BE2C (cell line): Measurements from ENCODE around the gene GPC5.
A peak's percentile ranks its signal among the peaks of the same experiment; 100 is the strongest.

Experiments
- DNase-seq: peaks from one replicate; pipeline ENCODE4 v3.0.0-alpha.2; 2020
- H3K27me3 ChIP-seq: fragments of 250-450 bp; sonication (Bioruptor Pico); 2 replicates; pipeline ENCODE4 v1.5.1; 2020; ENCODE audit warnings: mild to moderate bottlenecking
- H3K36me3 ChIP-seq: fragments of 250-450 bp; sonication (Bioruptor Pico); 2 replicates; pipeline ENCODE4 v1.5.1; 2020; ENCODE audit warnings: mild to moderate bottlenecking
- H3K4me1 ChIP-seq: fragments of 250-450 bp; sonication (Bioruptor Pico); 2 replicates; pipeline ENCODE4 v1.5.1; 2020
- H3K4me3 ChIP-seq: 2 replicates; pipeline ENCODE4 v1.5.1; 2011; ENCODE audit warnings: low read depth, low read length
- H3K9me3 ChIP-seq: fragments of 250-450 bp; sonication (Bioruptor Pico); 2 replicates; pipeline ENCODE4 v1.5.1; 2020
- CTCF ChIP-seq: IDR thresholded peaks from 2 replicates; pipeline ENCODE4 v1.5.1; 2012; ENCODE audit warnings: mild to moderate bottlenecking, low read depth, low read length

GPC5 gene

GRCh38 chr13:92188574-92188973, 790.2 kb downstream of the GPC5 start:
- no peak overlapping the region for H3K4me3 ChIP-seq
- H3K36me3 ChIP-seq: no peaks in the 10 kb centered on the region
- H3K4me1 ChIP-seq: no peaks in the 10 kb centered on the region
- no peak for DNase-seq
- H3K9me3 ChIP-seq: no peaks in the 10 kb centered on the region
- H3K27me3 ChIP-seq: peaks cover 3% of the 10 kb centered on the region; the same call in 1 of the 2 replicates
- TF ChIP-seq CTCF: no peak

- no peak for DNase-seq
- Histone ChIP-seq H3K36me3 (no peaks in the 10 kb centered on the region), H3K4me1 (no peaks in the 10 kb centered on the region), H3K9me3 (no peaks in the 10 kb centered on the region), H3K4me3 (peak overlapping the region; percentile 23; the same call in 1 of the 2 replicates), H3K27me3 (no peaks in the 10 kb centered on the region)
- no peak for TF ChIP-seq CTCF
Measured at GRCh38 chr13:92196591-92197256, 798.3 kb downstream of the GPC5 start.

GRCh38 chr13:92197669-92198068, 799.2 kb downstream of the GPC5 start:
- Histone ChIP-seq H3K4me1 (no peaks in the 10 kb centered on the region), H3K4me3 (no peak overlapping the region), H3K36me3 (no peaks in the 10 kb centered on the region), H3K9me3 (no peaks in the 10 kb centered on the region), H3K27me3 (no peaks in the 10 kb centered on the region)
- TF ChIP-seq CTCF: no peak
- no peak for DNase-seq

GRCh38 chr13:92218615-92219014, 820.2 kb downstream of the GPC5 start:
- no peaks in the 10 kb centered on the region for H3K27me3 ChIP-seq
- no peaks in the 10 kb centered on the region for H3K4me1 ChIP-seq
- TF ChIP-seq CTCF: no peak
- no peak overlapping the region for H3K4me3 ChIP-seq
- no peaks in the 10 kb centered on the region for H3K9me3 ChIP-seq
- H3K36me3 ChIP-seq: no peaks in the 10 kb centered on the region
- DNase-seq: no peak

GRCh38 chr13:92221916-92222315, 823.5 kb downstream of the GPC5 start:
- Histone ChIP-seq H3K27me3 (no peaks in the 10 kb centered on the region), H3K36me3 (no peaks in the 10 kb centered on the region), H3K4me1 (no peaks in the 10 kb centered on the region), H3K4me3 (no peak overlapping the region), H3K9me3 (no peaks in the 10 kb centered on the region)
- DNase-seq: no peak
- no peak for TF ChIP-seq CTCF

- Histone ChIP-seq H3K4me3 (no peak overlapping the region), H3K4me1 (no peaks in the 10 kb centered on the region), H3K36me3 (no peaks in the 10 kb centered on the region), H3K9me3 (no peaks in the 10 kb centered on the region), H3K27me3 (no peaks in the 10 kb centered on the region)
- no peak for TF ChIP-seq CTCF
- DNase-seq: no peak
Measured at GRCh38 chr13:92224052-92224821, 825.8 kb downstream of the GPC5 start.
